Dendritic cell treated with granulocyte-macrophage colony-stimulating factor and Interleukin-4, amounts not matched to agents 40 ng/mL and 50 ng/mL, for 4 days (primary cell): Measurements from ENCODE around the gene KCNJ12.
"Not testable (repeated sequence)": the region's sequence is repeated elsewhere in the genome, so short reads cannot be mapped to it uniquely, and the experiment has no call there.

Experiments
- H3K27ac Mint-ChIP-seq: one replicate; pipeline ENCODE4 v1.8.0; 2022; ENCODE audit warnings: mild to moderate bottlenecking, mixed read lengths
- H3K27me3 Mint-ChIP-seq: one replicate; pipeline ENCODE4 v1.8.0; 2022; ENCODE audit warnings: mild to moderate bottlenecking, mixed read lengths
- H3K36me3 Mint-ChIP-seq: one replicate; pipeline ENCODE4 v1.8.0; 2022; ENCODE audit warnings: low read depth, mixed read lengths
- H3K4me1 Mint-ChIP-seq: one replicate; pipeline ENCODE4 v1.8.0; 2022; ENCODE audit warnings: low read depth, mixed read lengths
- H3K4me3 Mint-ChIP-seq: one replicate; pipeline ENCODE4 v1.8.0; 2022; ENCODE audit warnings: mild to moderate bottlenecking, moderate library complexity, mixed read lengths
- H3K9me3 Mint-ChIP-seq: one replicate; pipeline ENCODE4 v1.8.0; 2022; ENCODE audit warnings: mixed read lengths
- intact Hi-C: fragments of 100-400 bp; cut with micrococcal nuclease; formaldehyde crosslinking; loops from one replicate; pipeline ENCODE4 v1.15.0; 2022

Gene KCNJ12

GRCh38 chr17:21345236-21345635 lies 30.9 kb upstream of the KCNJ12 start:
- H3K4me3 Mint-ChIP-seq, result no peak overlapping the region
- no peak overlapping the region for H3K27ac Mint-ChIP-seq
- no peaks in the 10 kb centered on the region for H3K36me3 Mint-ChIP-seq
- peaks cover 10% of the 10 kb centered on the region for H3K4me1 Mint-ChIP-seq
- intact Hi-C loops, result no loop called here
- H3K27me3 Mint-ChIP-seq, result peaks cover 4% of the 10 kb centered on the region
- H3K9me3 Mint-ChIP-seq, result no peaks in the 10 kb centered on the region

- H3K27me3 Mint-ChIP-seq, H3K9me3 Mint-ChIP-seq, H3K4me1 Mint-ChIP-seq, H3K36me3 Mint-ChIP-seq, H3K27ac Mint-ChIP-seq, H3K4me3 Mint-ChIP-seq, intact Hi-C loops: not testable (repeated sequence)
Observed at GRCh38 chr17:21346107-21346506, 30.1 kb upstream of the KCNJ12 start.

DNA sequence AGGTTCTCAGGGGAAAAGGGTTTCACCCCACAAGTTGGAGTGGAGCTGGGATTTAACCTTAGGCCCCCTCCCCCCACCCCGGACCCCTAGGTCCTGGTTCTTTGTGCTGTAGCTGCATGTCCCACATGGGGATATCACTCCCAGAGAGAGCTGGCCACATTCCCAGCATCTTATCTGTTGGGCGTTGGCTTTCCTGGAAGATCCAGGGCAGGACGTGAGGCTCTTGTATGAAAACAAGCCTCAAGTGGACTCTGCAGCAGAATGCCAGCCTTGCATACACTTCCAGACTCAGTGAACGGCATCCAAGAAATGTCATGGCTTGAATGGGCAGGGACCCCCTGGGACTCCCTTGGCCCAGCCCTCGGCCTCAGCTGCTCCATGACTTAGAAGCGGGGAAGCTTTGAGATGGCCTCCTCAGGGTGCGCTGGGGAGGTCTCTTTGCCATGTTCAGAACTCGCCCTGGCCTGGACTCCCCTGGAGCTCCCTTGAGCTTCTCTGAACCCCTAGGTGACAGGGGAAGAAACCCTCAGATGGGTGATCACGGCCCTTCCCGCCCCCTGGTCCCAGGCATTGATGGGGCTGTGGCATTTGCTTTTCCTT lies 29.4 kb upstream of the KCNJ12 start:
- H3K9me3 Mint-ChIP-seq, H3K27me3 Mint-ChIP-seq, H3K36me3 Mint-ChIP-seq, H3K27ac Mint-ChIP-seq, H3K4me3 Mint-ChIP-seq, intact Hi-C loops, H3K4me1 Mint-ChIP-seq: not testable (repeated sequence)

GRCh38 chr17:21347660-21348059 lies 28.5 kb upstream of the KCNJ12 start:
- H3K27me3 Mint-ChIP-seq, H3K36me3 Mint-ChIP-seq, H3K27ac Mint-ChIP-seq, H3K4me1 Mint-ChIP-seq, H3K9me3 Mint-ChIP-seq, intact Hi-C loops, H3K4me3 Mint-ChIP-seq: not testable (repeated sequence)

DNA sequence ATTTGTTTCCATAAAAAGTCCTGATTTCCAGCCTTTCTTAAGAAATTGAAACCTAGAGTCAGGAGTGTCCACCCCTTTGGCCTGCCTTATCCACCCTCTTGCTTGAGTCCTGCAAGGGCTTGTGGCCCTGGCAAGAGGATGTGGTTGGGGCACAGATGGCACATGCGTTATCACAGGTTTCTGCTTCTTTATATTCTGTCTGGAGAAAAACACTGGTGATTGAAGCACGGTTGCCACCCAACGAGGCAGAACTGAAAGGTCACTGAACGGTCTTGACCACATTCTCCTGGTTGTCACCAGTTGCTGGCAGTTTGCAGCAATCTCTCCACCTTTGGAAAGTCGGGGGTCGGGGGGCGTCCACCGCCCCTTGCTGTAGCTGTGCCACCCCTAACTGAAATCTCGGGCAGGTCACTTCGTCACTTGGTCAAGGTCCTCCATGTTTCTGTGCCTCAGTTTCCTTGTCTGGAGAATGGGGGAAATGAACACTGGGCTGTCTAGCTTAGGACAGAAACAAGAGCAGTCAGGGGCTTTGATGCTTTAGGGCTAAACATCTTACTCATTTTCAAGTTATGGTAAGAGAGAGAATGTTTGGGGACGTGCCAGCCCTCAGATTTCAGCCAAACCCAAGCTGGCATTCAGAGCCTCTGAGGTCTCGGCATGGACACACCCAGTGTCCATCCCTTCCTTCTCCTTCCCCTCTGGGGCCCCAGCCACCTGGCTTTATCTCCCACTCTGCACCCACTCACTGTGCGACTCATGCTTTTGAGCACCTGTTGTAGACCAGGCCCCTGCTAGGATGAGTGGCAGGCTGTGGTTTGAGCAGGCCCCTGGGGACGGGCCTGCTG lies 27.9 kb upstream of the KCNJ12 start:
- intact Hi-C loops, H3K27me3 Mint-ChIP-seq, H3K4me3 Mint-ChIP-seq, H3K9me3 Mint-ChIP-seq, H3K36me3 Mint-ChIP-seq: not testable (repeated sequence)
- H3K27ac Mint-ChIP-seq, result peak overlapping the region; percentile 46
- H3K4me1 Mint-ChIP-seq, result peaks cover 13% of the 10 kb centered on the region

- intact Hi-C loops, H3K4me3 Mint-ChIP-seq, H3K9me3 Mint-ChIP-seq, H3K36me3 Mint-ChIP-seq: not testable (repeated sequence)
- Mint-ChIP-seq H3K27me3 (peaks cover 12% of the 10 kb centered on the region), H3K4me1 (peaks cover 15% of the 10 kb centered on the region), H3K27ac (peak overlapping the region; percentile 46)
Observed at GRCh38 chr17:21348926-21349261, 27.3 kb upstream of the KCNJ12 start.

- H3K27me3 Mint-ChIP-seq, result peaks cover 15% of the 10 kb centered on the region
- H3K4me1 Mint-ChIP-seq, result peaks cover 15% of the 10 kb centered on the region
- peak overlapping the region; percentile 46 for H3K27ac Mint-ChIP-seq
- intact Hi-C loops, H3K36me3 Mint-ChIP-seq, H3K4me3 Mint-ChIP-seq, H3K9me3 Mint-ChIP-seq: not testable (repeated sequence)
Observed at GRCh38 chr17:21349358-21350050, 26.7 kb upstream of the KCNJ12 start.

DNA sequence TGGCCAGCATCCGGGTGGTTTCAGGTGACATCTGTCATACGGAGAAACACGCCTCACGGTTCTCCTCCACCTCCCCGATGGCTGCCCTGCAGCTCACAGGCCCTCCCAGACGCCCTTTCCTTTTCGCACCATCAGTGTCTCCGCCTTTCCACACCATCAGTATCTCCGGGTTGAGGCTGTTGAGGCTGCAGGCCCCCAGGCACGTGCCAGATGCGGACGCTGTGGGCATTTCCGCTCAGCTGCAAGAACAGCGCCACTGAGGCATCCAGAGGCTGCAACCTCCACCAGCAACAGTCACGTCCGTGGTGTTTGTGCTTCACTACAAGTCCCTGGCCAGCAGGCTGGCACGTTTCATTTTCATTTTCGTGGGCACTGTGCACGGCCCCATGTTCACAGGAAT lies 25.7 kb upstream of the KCNJ12 start:
- H3K27me3 Mint-ChIP-seq, result peaks cover 13% of the 10 kb centered on the region

DNA sequence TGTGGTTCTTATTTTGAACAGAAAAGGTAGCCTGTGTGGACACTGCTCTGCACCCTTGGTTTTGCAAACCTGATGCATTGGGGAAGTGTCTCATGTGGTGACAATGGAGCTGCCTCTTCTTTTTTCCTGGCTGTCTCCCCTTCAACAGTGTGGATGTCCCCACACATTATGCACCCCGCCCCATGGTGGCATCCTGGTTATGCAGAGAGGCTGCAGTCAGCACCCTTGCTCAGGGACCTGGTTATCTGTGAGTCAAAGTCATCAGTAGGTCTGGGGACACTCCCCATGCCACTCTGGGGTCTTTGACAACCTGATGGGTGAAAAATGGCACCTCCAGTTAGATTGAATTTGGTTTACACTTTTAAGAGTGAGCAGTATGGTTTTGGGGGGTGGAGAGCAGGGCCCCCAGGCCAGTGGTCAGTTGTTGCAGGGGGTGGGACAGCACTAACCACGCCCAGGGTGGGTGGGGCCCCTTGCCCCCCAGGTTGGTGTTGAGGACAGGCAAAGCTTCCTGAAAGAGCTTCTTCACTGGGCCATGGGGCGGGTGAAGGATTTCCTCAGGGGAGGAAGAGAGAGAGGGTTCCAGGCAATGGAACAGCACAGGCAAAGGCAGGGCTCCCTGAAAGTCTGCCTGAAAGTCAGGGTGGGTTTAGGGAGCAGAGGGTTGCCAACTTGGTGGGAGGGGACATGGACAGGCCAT lies 24.6 kb upstream of the KCNJ12 start:
- Mint-ChIP-seq H3K9me3 (no peaks in the 10 kb centered on the region), H3K4me1 (peaks cover 15% of the 10 kb centered on the region), H3K4me3 (no peak overlapping the region), H3K36me3 (no peaks in the 10 kb centered on the region), H3K27ac (peak overlapping the region; percentile 42), H3K27me3 (peaks cover 13% of the 10 kb centered on the region)
- intact Hi-C loops, result no loop called here

More for the DNA sequence above, 25.7 kb upstream of the KCNJ12 start:
- peaks cover 15% of the 10 kb centered on the region for H3K4me1 Mint-ChIP-seq
- H3K9me3 Mint-ChIP-seq, H3K36me3 Mint-ChIP-seq, intact Hi-C loops, H3K4me3 Mint-ChIP-seq, H3K27ac Mint-ChIP-seq: not testable (repeated sequence)

DNA sequence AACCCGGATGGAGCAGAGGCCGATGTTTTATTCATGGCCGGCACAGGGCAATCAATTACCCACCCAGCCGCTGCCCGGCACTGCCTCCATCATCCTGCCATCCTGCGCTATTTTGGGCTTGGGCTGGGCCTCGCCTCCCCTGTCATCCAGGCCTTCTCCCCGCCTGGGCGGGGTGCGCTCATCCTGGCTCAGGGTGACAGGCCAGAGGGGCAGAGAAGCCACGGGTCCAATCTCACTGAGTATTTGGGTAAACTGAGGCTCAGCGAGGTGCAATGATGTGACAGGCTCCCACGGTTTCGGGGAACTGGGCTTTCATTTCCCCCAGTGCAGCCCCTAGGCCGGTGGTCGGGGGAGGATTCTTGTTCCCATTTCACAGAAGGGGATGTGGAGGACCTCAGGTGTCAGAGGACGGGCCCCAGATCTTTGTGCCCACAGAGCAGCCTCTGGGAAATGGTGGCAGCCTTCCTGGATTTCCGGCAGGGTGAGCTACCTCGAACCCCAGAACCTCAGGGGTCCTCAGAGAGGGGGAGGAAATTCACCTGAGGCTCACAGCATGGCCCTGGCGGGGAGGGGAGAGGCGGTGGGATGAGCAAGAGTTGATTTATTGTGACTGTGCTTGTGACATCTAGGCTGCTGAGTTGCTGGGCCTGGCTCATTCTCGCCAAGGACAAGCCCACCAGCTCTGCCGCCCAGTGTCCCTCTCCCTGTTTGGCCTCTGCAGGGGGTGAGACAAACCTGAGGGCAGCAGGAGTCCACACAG lies 23.8 kb upstream of the KCNJ12 start:
- Mint-ChIP-seq H3K4me3 (no peak overlapping the region), H3K36me3 (no peaks in the 10 kb centered on the region), H3K9me3 (no peaks in the 10 kb centered on the region), H3K27me3 (peaks cover 13% of the 10 kb centered on the region), H3K27ac (no peak overlapping the region), H3K4me1 (peaks cover 14% of the 10 kb centered on the region)
- intact Hi-C loops, result no loop called here

DNA sequence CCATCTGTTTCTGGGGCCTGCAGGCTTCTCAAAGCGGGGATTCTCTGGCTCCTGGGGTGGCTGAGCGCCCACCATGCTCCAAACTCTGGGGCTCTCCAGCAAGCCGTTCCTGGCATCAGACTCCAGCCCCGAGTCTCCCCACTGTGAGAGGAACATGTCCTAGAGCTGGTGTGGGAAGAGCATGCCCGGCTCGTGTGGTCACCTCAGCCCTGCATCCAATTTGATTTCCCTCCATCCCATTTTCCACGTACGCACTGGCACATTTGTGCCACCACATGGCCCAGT lies 23.2 kb upstream of the KCNJ12 start:
- Mint-ChIP-seq H3K27me3 (peaks cover 13% of the 10 kb centered on the region), H3K4me1 (peaks cover 10% of the 10 kb centered on the region), H3K36me3 (no peaks in the 10 kb centered on the region), H3K27ac (no peak overlapping the region), H3K4me3 (no peak overlapping the region), H3K9me3 (no peaks in the 10 kb centered on the region)
- intact Hi-C loops, result no loop called here

- H3K27ac Mint-ChIP-seq, result no peak overlapping the region
Observed at GRCh38 chr17:21353326-21354010, 22.7 kb upstream of the KCNJ12 start.

GRCh38 chr17:21354796-21355385 lies 21.3 kb upstream of the KCNJ12 start:
- Mint-ChIP-seq H3K27me3 (peaks cover 13% of the 10 kb centered on the region), H3K4me3 (no peak overlapping the region), H3K27ac (no peak overlapping the region), H3K4me1 (peaks cover 6% of the 10 kb centered on the region), H3K36me3 (no peaks in the 10 kb centered on the region), H3K9me3 (no peaks in the 10 kb centered on the region)
- intact Hi-C loops, result no loop called here

More at GRCh38 chr17:21353326-21354010, 22.7 kb upstream of the KCNJ12 start:
- Mint-ChIP-seq H3K36me3 (no peaks in the 10 kb centered on the region), H3K27me3 (peaks cover 13% of the 10 kb centered on the region), H3K9me3 (no peaks in the 10 kb centered on the region), H3K4me1 (peaks cover 6% of the 10 kb centered on the region), H3K4me3 (no peak overlapping the region)
- intact Hi-C loops, result no loop called here
